Stomach (tissue), 9 donors: Measurements from ENCODE around the gene SLC17A7. TPM values are rescaled to one million over a fixed set of nuclear protein-coding genes. Genes with fewer than 3 reads are reported as not detected.
A peak's percentile ranks its signal among the peaks of the same experiment; 100 is the strongest.

Experiments
- DNase-seq, 2 donors: peaks; one replicate each; pipeline versions ENCODE4 v3.0.0 to v3.0.0-alpha.2; 2013 to 2019
- H3K27ac ChIP-seq, 5 donors: fragments of 200-600 bp in 4 of 5; sonication (generic) in 4 of 5; one replicate each; pipeline ENCODE4 v1.5.1; 2013 to 2019; ENCODE audit warnings: mild to moderate bottlenecking in 1 of 5, moderate library complexity in 1 of 5
- H3K27me3 ChIP-seq, 3 donors: fragments of 200-600 bp; sonication (generic); one replicate each; pipeline ENCODE4 v1.5.1; 2017 to 2019; ENCODE audit warnings: mixed run types in 1 of 3
- H3K36me3 ChIP-seq, 4 donors: fragments of 200-600 bp; sonication (generic); 1 replicate in 3 of 4; 2 replicates in 1 of 4; pipeline ENCODE4 v1.5.1; 2016 to 2019
- H3K4me1 ChIP-seq, 4 donors: fragments of 200-600 bp; sonication (generic); one replicate each; pipeline ENCODE4 v1.5.1; 2016 to 2019
- H3K4me3 ChIP-seq, 4 donors: fragments of 200-600 bp; sonication (generic) in 3 of 4; one replicate each; pipeline ENCODE4 v1.5.1; 2016 to 2019; ENCODE audit warnings: mild to moderate bottlenecking in 1 of 4
- H3K9me3 ChIP-seq, 4 donors: fragments of 200-600 bp; sonication (generic); one replicate each; pipeline ENCODE4 v1.5.1; 2016 to 2019
- CTCF ChIP-seq, 7 experiments: fragments of 450-650 bp in 4 of 7; fragments of 200-600 bp in 3 of 7; sonication (generic) in 3 of 7; IDR thresholded peaks; one replicate each; pipeline ENCODE4 v1.5.1; 2016 to 2019; ENCODE audit warnings: antibody characterized with exemption in 7 of 7, control low read depth in 2 of 7, mild to moderate bottlenecking in 1 of 7
- EP300 ChIP-seq: sonication (generic); formaldehyde crosslinking; IDR thresholded peaks from one replicate; pipeline ENCODE4 v1.6.1; 2017; ENCODE audit warnings: antibody characterized with exemption
- POLR2A ChIP-seq, 4 donors: fragments of 450-650 bp; IDR thresholded peaks; one replicate each; pipeline ENCODE4 v1.6.1; 2016; ENCODE audit warnings: antibody characterized with exemption in 4 of 4, control low read depth in 2 of 4, mild to moderate bottlenecking in 1 of 4, moderate library complexity in 1 of 4
- POLR2AphosphoS5 ChIP-seq, 3 donors: sonication (generic); formaldehyde crosslinking; IDR thresholded peaks; one replicate each; pipeline ENCODE4 v1.6.1; 2016; ENCODE audit warnings: antibody characterized with exemption in 3 of 3
- WGBS, 5 donors: extraction: QIAGEN DNeasy Blood & Tissue Kit in 3 of 5; methylation state at CpG; one replicate each; pipeline versions ENCODE4 v1.1.5 to v1.1.7; 2013 to 2018; 5-methylcytosine and 5-hydroxymethylcytosine counted together
- intact Hi-C: fragments of 100-400 bp; cut with DNase I; formaldehyde crosslinking; loops from one replicate; pipeline ENCODE4 v1.15.1; 2023; ENCODE audit warnings: low total_unique reads
- polyA plus RNA-seq, 3 donors: library from polyadenylated mRNA; stranded (reverse); fragments of 200-250 nt; gene quantifications; one replicate each; pipeline ENCODE4 v1.2.3, GENCODE V29; 2013
- total RNA-seq, 5 donors: library from RNA; depleted of rRNA; stranded (reverse); fragments of >200 nt; gene quantifications; one replicate each; pipeline versions ENCODE4 v1.1.0 to v1.2.3, GENCODE V29; 2014 to 2016
- donor health status: healthy with polysubstance abuse.
- donor health status: Bipolar disorder and iron deficiency.
- donor health status: healthy.

Gene SLC17A7
- total and polyA plus RNA-seq, 8 donors, result 0.25 to 2.0 (median 0.93) TPM; not detected in 2

GRCh38 chr19:49455773-49456172 is 14.4 kb upstream of the SLC17A7 start:
- peak overlapping the region; percentile 24 to 97 (median 77) for H3K27ac ChIP-seq
- H3K4me3 ChIP-seq, result no peak overlapping the region
- intact Hi-C loops, result no loop called here
- peaks cover 9 to 60% (median 31%) of the 10 kb centered on the region in 4 donors for H3K4me1 ChIP-seq
- 62 to 69% (median 65%) methylated on average over 5 of the region's 5 CpGs for WGBS, 5 donors
- H3K36me3 ChIP-seq, result peaks cover 6 to 31% (median 21%) of the 10 kb centered on the region in 4 donors
- DNase-seq, result peak in 1 of 2 donors; percentile 80
- TF ChIP-seq POLR2AphosphoS5 (IDR thresholded peaks at IDR 0.05) (no peak), EP300 (no peak), CTCF (IDR thresholded peaks at IDR 0.05) (no peak), POLR2A (IDR thresholded peaks at IDR 0.05) (no peak)
- no peaks in the 10 kb centered on the region for H3K9me3 ChIP-seq
- H3K27me3 ChIP-seq, result no peaks in the 10 kb centered on the region

- H3K36me3 ChIP-seq, result peaks cover 4 to 23% (median 19%) of the 10 kb centered on the region in 4 donors
- H3K9me3 ChIP-seq, result no peaks in the 10 kb centered on the region
- H3K4me1 ChIP-seq, result peaks cover 9 to 69% (median 41%) of the 10 kb centered on the region in 4 donors
- TF ChIP-seq CTCF (IDR thresholded peaks at IDR 0.05), result no peak
- TF ChIP-seq POLR2AphosphoS5 (IDR thresholded peaks at IDR 0.05), result no peak
- TF ChIP-seq EP300, result no peak
- no peak for TF ChIP-seq POLR2A (IDR thresholded peaks at IDR 0.05)
- no peak for DNase-seq
- intact Hi-C loops, result no loop called here
- peak overlapping the region; percentile 94 to 99 (median 97) for H3K27ac ChIP-seq
- H3K27me3 ChIP-seq, result no peaks in the 10 kb centered on the region
- WGBS, 5 donors, result 25 to 43% (median 30%) methylated on average over 10 of the region's 10 CpGs
- H3K4me3 ChIP-seq, result peak overlapping the region; percentile 51 to 98 (median 65)
These were observed 12.5 kb upstream of the SLC17A7 start for GRCh38 chr19:49453757-49454240.

GRCh38 chr19:49453013-49453756 is 11.9 kb upstream of the SLC17A7 start, which contains the start of gene ALDH16A1:
Gene ALDH16A1, plus strand, starts transcription at chr19:49453225. Its CDS starts 107 bp downstream, at chr19:49453332.
- peak within 1 kb of the TSS; percentile 94 to 99 (median 97) for H3K27ac ChIP-seq
- intact Hi-C loops, result no loop called here
- peak within 1 kb of the TSS; percentile 69 to 98 (median 81) for H3K4me3 ChIP-seq
- H3K27me3 ChIP-seq, result no peaks in the 10 kb centered on the region
- peaks cover 4 to 24% (median 23%) of the 10 kb centered on the region in 4 donors for H3K36me3 ChIP-seq
- H3K4me1 ChIP-seq, result peaks cover 9 to 68% (median 40%) of the 10 kb centered on the region in 4 donors
- peak; percentile 98 to 99 for DNase-seq
- TF ChIP-seq POLR2AphosphoS5 (IDR thresholded peaks at IDR 0.05) (peak; percentile 64 to 95 (median 91)), CTCF (IDR thresholded peaks at IDR 0.05) (no peak), POLR2A (IDR thresholded peaks at IDR 0.05) (peak in 1 of 4 donors; percentile 85), EP300 (no peak)
- no peaks in the 10 kb centered on the region for H3K9me3 ChIP-seq
- WGBS, 5 donors, result 0 to 1% (median 0%) methylated on average over 53 to 66 of the region's 66 CpGs

- peak within 1 kb of the TSS; percentile 94 to 99 (median 97) for H3K27ac ChIP-seq
- H3K4me1 ChIP-seq, result peaks cover 9 to 60% (median 42%) of the 10 kb centered on the region in 4 donors
- intact Hi-C loops, result no loop called here
- H3K4me3 ChIP-seq, result peak within 1 kb of the TSS; percentile 69 to 98 (median 90)
- peak; percentile 98 to 99 for DNase-seq
- no peaks in the 10 kb centered on the region for H3K27me3 ChIP-seq
- 0 to 1% (median 1%) methylated on average over 34 to 42 of the region's 42 CpGs for WGBS, 5 donors
- no peaks in the 10 kb centered on the region for H3K9me3 ChIP-seq
- peaks cover 6 to 37% (median 33%) of the 10 kb centered on the region in 4 donors for H3K36me3 ChIP-seq
- TF ChIP-seq POLR2A (IDR thresholded peaks at IDR 0.05) (no peak), CTCF (IDR thresholded peaks at IDR 0.05) (peak in 1 of 7 experiments; percentile 20), EP300 (no peak), POLR2AphosphoS5 (IDR thresholded peaks at IDR 0.05) (peak; percentile 72 to 98 (median 84))
These were observed 10.3 kb upstream of the SLC17A7 start, which contains the start of gene PIH1D1 for GRCh38 chr19:49451430-49452181. Gene PIH1D1, minus strand, starts transcription at chr19:49451814. Its CDS starts 240 bp downstream, at chr19:49451574.
